Activated naive CD8-positive, alpha-beta T cell treated with anti-CD3 and anti-CD28 coated beads, Interleukin-2, amount 50 U/mL, for 16 hours (primary cell): ENCODE measurements around the gene KIF26A.

Experiments
- DNase-seq: peaks from one replicate; pipeline ENCODE4 v3.0.0-alpha.2; 2020; ENCODE audit warnings: low read depth, low spot score

Gene KIF26A

GRCh38 chr14:104176611-104177010 lies 38.2 kb downstream of the KIF26A start:
- no peak for DNase-seq

- no peak for DNase-seq
Measured at GRCh38 chr14:104177411-104177810, 39.0 kb downstream of the KIF26A start.

- no peak for DNase-seq
Measured at GRCh38 chr14:104178279-104178678, 39.9 kb downstream of the KIF26A start.

- DNase-seq, result no peak
Measured at GRCh38 chr14:104179126-104179525, 40.7 kb downstream of the KIF26A start.

GRCh38 chr14:104179564-104180129 lies 41.3 kb downstream of the KIF26A start:
- no peak for DNase-seq

GRCh38 chr14:104180561-104181165 lies 42.3 kb downstream of the KIF26A start:
- DNase-seq, result no peak

GRCh38 chr14:104181761-104182530 lies 43.6 kb downstream of the KIF26A start:
- DNase-seq, result no peak

- DNase-seq, result no peak
Measured at GRCh38 chr14:104182857-104183425, 44.6 kb downstream of the KIF26A start.

GRCh38 chr14:104183796-104184195 lies 45.4 kb downstream of the KIF26A start:
- no peak for DNase-seq

GRCh38 chr14:104184506-104184905 lies 46.1 kb downstream of the KIF26A start:
- DNase-seq, result no peak

- no peak for DNase-seq
Measured at GRCh38 chr14:104184911-104185499, 46.6 kb downstream of the KIF26A start.

GRCh38 chr14:104185916-104186495 lies 47.6 kb downstream of the KIF26A start:
- DNase-seq, result no peak

- no peak for DNase-seq
Measured at GRCh38 chr14:104186575-104186974, 48.2 kb downstream of the KIF26A start.

GRCh38 chr14:104187121-104187889 lies 48.9 kb downstream of the KIF26A start:
- DNase-seq, result no peak

- DNase-seq, result no peak
Measured at GRCh38 chr14:104187931-104188726, 49.7 kb downstream of the KIF26A start.

GRCh38 chr14:104188727-104189400 lies 50.5 kb downstream of the KIF26A start:
- no peak for DNase-seq

GRCh38 chr14:104189629-104190335 lies 51.4 kb downstream of the KIF26A start:
- DNase-seq, result no peak

- DNase-seq, result no peak
Measured at GRCh38 chr14:104190396-104191000, 52.1 kb downstream of the KIF26A start.
